Gastroesophageal sphincter (tissue), 3 donors: Measurements from ENCODE around the gene EIF3J.

Experiments used
- CTCF ChIP-seq, 4 experiments: fragments of 200-600 bp in 2 of 4; fragments of 450-650 bp in 2 of 4; sonication (generic) in 1 of 4; IDR thresholded peaks; one replicate each; pipeline ENCODE4 v1.5.1; 2017 to 2019; ENCODE audit warnings: antibody characterized with exemption in 4 of 4, mild to moderate bottlenecking in 2 of 4, moderate library complexity in 2 of 4
- EP300 ChIP-seq: sonication (generic); formaldehyde crosslinking; IDR thresholded peaks from one replicate; pipeline ENCODE4 v1.6.1; 2017; ENCODE audit warnings: antibody characterized with exemption, mild to moderate bottlenecking
- POLR2A ChIP-seq, 2 donors: fragments of 450-650 bp; IDR thresholded peaks; one replicate each; pipeline ENCODE4 v1.6.1; 2017; ENCODE audit warnings: antibody characterized with exemption in 2 of 2, mild to moderate bottlenecking in 2 of 2, moderate library complexity in 1 of 2
- POLR2AphosphoS5 ChIP-seq: sonication (generic); formaldehyde crosslinking; IDR thresholded peaks from one replicate; pipeline ENCODE4 v1.6.1; 2017; ENCODE audit warnings: antibody characterized with exemption

- no peak for TF ChIP-seq POLR2A (IDR thresholded peaks at IDR 0.05)
- TF ChIP-seq CTCF (IDR thresholded peaks at IDR 0.05): no peak
- no peak for TF ChIP-seq POLR2AphosphoS5
- no peak for TF ChIP-seq EP300
These were observed 48.7 kb downstream of the EIF3J start for GRCh38 chr15:44585633-44586032.
